Measurements from ENCODE around the gene ELFN1.
"Not testable (repeated sequence)": the region's sequence is repeated elsewhere in the genome, so short reads cannot be mapped to it uniquely, and the experiment has no call there.

ELFN1 gene

DNA sequence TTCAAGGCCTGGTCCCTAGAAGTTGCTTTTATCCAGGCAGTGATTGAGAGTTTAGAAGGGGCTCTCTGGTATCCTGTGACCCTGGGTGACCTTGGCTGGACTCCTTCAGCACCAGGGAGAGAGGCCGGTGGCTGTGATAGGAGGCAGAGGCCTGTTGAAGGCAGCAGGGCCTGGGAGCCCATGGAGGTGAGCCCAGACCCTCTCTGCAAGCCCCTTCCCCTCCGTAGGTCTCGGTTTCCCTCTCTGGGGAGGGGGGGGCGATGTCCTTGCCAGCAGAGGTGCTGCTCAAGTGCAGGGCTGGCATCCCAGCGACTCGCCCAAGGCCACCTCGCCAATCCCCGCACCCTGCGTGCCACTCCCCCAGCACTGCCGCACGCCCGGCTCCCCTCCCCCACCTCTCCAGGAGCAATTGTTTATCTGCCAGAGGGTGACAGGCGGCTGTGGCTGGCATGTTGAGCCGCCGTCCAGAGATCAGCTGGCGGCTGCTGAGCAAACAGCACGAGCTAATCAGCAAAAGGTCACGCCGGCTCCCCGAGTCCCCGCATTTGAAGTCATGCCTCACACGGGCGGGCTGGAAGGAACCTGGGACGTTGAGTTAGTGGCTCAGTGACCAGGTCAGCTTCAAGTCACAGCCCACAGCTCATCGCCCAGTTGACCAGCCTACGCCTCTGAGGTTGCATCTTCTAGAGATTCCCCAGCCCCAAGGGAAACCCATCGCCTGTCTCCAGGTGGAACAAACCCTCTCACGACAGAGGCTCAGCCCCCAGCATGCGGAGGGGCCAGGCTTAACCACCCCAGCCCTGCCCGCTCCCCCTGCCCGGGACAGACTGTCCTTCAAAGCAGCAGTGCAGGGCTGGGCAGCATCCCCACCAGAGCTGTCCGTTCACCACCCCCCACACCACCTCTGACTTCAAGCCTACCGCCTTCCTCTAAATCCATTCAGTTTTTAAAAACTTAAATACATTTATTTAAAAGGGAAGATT is 43.7 kb downstream of the ELFN1 start:
- no peak for DNase-seq

DNA sequence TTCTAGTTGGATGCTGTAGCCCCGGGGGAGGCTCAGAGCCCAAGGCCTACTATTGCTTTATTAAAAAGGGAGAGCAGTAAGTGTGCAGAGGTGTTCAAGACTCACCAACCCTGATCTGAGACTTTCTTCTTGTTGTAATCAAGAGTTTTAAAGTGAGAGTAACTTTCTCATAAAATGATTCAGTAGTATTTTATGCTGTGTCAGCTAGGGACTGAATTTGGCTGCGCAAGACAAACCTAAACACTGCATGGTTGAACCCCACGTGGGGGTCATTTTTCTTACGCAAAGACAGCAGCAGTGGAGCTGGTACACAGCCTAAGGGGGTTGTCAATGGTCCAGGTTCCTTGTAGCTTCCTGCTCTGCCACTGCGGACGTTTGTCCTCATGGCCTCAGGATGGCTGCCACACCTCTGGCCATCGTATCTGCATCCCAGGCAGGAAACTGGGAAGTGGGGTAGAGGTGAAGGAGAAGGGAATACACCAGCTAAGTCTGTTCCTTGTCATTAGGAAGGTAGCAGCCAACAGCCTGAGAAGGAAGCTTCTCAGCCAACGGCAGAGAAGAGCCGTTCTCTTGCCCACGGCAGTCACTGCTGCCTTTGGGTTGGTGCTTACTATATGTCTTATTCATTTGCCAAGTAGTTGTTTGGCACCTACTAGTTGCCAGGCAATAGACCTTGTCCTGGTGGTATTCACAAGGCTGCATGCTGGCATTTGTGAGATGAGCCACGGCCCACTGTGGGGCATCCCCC is 44.7 kb downstream of the ELFN1 start:
- no peak for DNase-seq

DNA sequence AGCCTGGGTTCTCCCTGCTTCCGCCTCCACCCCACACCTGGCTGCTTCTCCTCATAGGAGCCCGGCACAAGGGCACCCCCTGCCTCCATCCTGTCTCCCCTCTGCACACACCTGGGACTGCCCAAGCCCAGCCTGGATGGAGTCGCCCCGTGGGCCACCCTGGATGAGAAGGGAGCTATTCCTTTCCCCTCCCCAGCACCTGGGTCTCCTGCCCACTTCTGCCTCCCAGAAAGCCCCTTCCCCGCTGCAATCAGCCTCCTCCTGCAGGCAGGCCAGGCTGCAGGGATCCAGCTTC is 45.2 kb downstream of the ELFN1 start:
- DNase-seq, result no peak

DNA sequence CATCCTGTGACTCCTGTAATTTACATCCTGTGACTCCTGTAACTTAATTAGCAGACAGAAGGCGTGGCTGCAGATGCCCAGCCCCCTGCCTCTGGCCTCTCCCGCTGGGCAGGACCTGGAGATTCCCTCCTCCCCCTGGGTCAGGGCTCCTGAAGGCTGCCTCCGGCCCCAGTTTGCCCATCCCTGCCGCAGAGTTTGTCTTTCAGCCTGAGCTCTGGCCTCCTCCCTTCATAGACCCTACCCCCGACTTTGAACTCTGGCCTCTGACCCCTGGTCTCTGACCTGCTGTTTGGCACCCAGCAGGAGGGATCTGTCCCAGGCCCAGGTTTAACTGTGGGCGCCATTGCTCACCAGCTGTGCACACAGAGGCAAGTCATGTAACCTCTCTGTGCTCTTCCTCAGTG is 45.6 kb downstream of the ELFN1 start:
- DNase-seq, result no peak

DNA sequence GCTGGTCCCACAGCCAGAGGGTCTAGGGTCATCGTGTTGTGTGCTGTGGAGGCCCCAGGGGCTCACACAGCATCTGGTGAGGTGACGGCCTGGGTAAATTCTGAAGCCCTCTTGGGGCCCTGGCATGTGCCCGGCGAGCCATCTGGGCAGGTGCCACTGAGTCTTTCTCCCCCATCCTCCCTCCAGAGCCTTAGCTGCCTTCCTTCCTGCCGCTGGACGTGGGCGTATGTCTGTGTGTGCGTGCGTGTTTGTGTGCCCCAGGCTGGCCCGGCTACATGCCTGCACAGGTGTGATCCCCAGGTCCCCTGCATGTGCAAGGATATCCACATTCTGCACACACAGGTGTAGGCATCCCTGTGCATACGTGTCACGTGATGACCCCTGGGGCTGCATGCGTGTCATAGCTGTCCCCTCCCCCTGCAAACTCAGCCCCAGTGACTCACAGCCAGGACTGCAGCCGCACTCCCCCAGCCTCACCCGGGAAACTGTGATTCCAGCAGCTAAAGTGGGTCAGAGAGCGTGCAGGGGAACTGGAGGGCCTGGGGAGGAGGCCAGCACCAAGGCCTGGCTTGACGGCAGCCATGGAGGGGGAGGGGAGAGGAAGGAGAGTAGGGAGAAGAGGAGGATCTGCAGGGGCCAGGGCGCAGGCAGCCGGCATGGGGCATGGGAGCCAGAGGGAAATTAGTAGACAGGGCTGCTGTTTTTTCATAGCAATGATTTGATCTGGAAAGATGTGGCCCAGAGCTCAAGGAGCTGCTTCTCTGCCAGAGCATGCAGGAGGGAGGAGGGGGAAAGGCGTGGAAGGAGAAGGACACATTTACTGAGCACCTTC is 46.4 kb downstream of the ELFN1 start:
- DNase-seq, result no peak

DNA sequence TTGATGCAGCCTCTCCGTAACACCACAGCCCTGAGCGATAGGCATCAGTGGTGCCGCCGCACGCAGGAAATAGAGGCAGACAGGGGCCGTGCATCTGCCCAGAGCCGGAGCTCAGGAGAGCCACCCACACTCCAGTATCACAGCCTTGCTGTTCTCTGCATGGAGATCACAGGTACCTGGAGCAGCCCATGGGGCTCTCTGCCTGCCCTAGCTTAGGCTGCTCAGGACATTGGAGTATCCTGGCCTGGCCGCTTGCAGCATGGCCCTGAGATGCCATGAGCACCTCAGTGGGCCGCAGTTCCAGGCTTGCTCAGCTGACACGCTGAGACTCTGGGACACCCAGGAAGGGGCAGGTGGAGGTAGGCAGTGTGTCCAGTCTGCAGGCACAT is 47.0 kb downstream of the ELFN1 start:
- no peak for DNase-seq

DNA sequence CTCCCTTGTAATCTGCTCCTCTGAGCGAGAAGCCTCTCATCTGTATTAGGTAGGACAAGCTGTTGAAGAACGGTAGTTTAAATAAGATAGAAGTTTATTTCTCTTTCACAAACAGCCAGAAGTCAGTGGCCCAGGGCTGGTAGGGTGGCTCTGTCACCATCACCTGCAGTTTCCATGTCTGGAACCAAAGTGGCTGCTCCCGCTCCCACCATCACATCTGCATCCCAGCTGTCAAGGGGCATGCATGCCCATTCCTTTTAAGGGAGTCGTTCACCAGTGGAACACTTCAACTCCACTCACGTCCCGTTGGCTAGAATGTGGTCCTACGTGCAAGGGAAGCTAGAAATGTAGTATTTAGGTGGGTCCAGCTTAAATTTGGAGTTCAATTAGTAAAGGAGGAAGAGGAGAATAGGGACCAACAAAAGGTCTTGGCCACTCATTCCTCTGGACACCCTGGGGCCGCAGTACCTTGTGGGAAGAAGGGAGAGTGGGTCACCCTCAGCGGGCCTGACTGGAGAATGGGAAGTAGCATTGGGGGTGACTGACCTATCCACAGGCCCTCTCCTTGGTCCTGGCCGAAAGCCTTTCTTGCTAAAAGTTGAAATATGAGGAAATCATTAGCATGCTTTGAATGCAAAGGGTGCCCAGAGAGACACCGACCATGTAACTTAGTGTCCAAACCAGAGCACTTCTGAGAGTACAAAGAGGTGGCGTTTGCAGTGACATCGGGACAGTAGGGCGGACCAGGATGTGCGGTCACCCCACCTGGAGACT is 48.0 kb downstream of the ELFN1 start:
- DNase-seq, result no peak

DNA sequence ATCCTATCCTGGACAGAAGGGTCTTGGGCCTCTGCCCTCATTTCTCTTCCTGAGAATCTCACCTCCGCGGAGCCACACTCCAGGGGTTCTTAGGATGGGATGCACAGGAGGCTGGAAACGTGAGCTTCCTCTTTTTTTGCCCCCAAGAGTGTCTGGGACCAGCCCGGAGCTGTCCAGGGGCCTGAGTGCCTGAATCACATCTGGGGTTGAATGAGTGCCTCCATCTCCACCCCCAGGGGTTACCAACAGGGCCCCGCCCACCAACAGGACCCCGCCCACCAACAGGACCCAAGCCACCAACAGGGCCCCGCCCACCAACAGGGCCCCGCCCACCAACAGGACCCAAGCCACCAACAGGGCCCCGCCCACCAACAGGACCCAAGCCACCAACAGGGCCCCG is 48.8 kb downstream of the ELFN1 start:
- DNase-seq, result not testable (repeated sequence)

DNA sequence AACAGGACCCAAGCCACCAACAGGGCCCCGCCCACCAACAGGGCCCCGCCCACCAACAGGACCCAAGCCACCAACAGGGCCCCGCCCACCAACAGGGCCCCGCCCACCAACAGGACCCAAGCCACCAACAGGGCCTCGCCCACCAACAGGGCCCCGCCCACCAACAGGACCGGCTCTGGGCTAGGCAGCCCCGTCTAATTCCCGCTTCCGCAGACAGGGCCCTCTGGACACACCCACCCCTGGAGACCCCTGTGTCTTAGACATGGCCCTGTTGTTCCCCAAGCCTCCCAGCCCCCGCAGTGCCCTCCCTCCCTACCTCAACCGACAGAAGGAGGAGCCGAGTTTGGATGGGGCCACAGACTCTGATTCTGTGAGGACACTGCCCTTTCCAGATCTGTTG is 49.2 kb downstream of the ELFN1 start:
- not testable (repeated sequence) for DNase-seq

DNA sequence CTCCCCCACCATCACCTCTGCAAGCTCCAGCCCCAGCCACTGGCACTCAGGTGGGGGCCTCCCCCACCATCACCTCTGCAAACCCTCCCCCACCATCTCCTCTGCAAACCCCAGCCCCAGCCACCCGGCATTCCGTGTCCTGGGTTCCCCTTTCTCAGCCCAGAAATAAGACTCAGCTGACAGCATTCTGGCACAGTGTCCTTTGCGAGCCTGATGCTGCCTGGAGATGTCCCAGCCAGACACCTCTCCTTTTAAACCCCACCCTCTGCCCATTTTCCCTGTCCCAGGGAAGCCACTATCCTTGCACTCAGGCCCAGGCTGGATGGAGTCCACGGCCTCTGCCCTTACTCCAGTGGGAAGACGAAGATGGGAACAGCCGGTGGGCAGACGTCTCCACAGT is 49.8 kb downstream of the ELFN1 start:
- no peak for DNase-seq

DNA sequence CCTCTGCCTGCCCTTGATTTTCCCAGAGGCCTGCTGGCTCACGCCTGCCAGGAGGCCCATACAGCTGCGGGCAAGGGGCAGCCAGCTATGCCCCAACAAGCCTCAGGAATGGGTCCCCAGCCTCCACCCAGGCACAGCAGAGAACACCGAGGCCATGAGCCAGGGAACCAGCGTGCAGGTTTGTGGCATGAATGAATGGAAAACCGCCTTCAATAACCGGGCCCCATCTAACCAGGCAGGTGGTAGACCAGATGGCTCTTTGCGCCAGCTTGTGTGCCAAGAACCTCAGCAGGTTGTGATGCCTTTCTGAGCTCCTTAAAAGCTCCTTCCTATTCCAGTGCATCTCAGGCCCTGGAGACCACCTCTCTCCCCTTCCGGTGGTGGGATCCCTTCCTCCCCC is 50.2 kb downstream of the ELFN1 start:
- DNase-seq, result no peak

DNA sequence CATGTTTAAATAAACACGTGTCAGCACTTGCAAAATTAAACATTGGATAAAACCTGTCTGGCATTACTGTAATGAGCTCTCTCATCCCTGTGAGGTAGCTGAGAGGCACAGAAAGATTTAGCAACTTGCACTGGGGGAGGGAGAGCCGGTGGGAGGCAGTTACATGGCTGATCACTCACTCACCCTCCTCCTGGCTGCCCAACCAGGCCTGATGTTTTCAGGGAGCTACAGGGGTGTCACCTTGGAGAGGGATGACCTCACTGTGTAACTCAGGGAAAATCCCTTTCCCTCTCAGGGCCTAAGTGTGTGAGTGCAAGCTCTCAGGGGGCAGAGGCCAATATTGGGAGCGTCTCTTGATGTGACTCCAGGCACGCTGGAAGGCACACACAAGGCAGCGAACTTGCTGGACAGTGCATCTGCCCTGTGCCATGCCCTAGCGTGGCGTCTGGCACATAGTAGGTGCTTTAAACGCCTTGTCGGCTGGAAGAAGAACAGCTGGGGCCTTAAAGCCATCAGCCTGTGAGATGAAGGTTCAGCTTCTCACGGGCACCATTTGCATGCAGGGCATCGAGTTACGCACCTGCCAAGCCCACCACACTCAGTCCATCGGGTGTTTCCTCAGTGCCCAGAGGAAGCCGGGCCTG is 51.1 kb downstream of the ELFN1 start:
- DNase-seq, result no peak

DNA sequence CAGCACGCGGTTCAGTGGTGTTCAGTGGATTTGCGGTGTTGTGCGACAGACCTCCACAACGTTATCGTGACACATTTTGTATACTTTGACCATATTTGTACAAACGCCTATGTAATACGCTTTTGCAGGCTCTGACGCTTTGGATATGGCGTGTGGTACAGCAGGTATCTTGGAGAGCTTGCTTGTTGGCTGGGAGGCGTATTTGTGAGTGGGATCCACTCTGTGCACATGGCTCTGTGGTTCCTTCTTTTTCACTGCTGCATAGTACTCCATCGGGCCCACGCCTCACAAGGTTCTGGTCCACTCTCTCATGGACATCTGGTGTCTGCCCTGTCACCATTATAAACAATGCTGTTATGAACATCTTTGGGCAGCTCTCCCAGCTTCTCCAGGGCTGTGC is 53.2 kb downstream of the ELFN1 start:
- no peak for DNase-seq

DNA sequence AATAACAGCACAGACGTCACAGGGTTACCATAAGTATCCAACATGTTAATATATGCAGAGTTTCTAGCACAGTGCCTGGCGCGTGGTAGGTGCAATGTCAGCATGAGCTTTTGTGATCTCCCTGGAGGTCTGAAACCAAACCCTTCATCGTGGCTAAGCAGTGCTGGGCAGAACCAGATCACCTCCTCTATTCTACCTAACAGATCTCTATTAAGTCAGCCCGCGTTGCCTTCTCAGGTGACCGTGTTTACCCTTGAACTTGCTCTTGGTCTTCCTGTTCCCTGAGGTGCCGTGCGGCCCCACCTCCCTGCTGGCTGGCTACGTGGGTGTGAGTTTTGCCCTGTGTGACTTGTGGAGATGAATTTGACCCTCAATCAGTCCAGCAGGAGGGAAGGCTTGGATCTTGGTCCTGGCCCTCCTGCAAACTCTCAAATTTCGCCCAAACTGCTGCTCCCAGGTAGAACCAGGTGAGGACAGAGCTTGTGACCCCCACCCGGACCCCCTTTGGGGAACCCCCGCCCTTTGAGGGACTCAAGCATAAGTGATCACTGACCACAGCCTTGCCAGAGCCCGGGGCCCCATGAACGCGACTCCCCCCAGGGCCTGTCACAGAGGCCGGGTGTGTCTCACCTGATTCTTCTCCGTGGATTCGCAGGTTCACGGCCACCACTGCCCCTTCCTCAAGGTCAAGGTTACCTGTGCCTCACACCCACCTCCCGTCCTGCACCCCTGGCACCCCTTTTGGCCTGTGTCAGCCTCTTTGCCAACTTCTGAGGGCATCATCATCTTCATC is 54.2 kb downstream of the ELFN1 start:
- DNase-seq, result no peak

DNA sequence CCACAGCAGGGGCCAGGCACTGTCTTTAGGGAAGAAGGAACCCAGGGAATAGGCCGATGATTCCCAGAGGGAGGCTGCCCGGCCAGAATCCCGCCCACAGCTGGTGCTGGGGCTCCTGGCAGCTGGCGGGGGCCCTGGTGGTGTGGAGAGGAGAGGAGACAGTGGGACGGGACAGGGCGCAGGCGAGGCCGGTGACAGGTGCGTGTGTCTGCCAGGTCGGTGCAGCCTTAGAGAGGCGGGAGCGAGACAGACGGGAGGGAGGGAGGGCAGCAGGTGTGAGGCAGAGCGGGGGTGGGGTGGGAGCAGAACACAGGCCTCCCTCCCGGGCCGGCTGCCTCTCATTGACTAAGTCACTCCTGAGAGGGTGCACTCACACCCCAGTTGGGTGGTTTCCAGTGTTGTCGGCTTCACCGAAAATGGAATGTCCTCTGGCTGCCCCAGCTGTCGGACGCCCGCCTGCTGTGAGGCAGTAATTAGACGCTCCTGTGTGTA is 55.2 kb downstream of the ELFN1 start:
- DNase-seq, result no peak

DNA sequence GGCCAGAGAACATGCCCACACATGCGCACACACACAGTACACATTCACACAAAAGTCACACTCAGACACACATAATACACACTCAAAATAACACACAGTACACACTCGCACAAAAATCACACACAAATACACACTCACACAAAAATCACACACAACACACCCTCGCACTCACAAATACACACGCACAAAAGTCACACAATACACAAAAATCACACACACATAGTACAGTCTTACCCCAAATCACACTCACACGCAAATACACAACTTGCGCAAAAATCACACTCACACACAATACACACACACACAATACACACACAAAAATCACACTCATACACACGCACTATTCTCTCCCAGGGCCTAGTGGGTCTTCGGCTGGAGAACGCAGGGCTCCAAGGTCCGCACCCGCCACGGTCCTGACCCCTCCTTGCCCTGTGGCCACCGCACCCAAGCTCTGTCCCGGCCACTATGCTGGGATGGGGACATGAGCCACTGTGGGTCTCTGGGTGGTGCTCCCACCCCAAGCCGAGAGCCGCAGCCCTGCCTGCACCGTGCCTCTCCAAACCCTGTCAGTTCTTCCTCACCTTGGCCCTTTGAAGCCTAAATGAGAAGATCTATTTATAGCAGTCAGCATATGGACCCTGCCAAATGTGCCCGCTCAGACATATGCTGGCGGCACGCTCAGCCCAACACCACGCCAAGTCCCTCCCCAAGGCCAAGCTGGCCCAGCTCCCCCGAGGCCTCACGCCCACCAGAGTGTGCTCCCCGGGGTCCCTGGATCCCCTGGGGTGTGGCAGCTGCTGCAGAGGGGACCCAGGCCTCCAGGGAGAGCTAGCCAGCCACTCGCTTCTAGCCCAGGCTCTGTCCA is 55.9 kb downstream of the ELFN1 start:
- DNase-seq, result no peak

DNA sequence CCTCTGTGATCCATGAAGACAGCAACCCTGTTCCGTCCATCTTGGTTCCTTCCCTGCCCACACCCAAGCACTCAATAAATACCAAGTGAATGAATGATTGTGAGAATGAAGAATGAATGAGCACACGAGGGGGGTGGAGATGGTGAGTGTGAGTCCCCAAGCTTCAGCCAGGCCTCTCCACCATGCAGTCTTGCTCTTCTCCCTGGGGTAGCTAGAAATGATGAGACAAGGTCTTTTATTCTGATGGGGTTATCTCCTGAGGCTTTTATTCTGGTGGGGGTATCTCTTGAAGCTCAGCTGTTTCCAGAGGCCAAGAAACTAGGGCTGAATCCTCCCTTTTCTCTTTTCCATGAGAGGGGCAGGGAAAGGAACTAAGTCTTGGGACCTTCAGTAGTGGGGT is 57.0 kb downstream of the ELFN1 start:
- DNase-seq, result no peak

DNA sequence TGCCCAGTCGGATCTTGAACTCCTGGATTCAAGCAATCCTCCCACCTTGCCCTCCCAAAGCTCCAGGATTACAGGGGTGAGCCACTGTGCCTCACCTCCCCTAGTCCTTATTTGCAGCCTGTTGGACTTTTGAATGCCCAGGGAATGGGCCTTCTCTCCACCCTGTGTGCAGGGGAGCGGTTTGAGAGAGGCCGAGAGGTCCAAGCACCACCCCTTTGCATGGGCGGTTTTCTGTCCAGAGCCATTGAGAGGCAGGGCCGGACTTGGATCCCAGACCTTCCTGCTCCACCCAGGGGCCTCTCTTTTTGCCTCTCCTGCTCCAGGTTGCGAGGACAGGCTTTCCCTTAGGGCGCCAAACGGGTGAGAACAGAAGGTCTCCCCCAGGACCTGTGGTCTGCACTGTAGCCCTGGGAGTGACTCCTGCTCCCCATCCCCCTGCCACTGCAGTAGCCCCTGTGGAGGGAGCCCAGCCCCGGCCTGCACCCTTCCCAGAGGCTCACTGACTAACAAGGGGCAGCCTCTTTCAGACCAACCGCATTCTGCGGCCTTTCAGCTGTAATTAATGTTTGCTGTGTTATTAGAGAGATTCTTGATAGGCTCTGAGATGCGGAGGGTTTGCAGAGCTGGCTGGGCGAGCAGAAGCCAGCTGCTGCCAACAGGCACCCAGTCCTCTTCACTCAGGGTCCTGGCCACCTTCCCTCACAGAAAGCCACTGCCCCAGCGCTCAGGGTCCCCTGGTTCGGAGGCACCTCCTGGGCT is 57.9 kb downstream of the ELFN1 start:
- no peak for DNase-seq

DNA sequence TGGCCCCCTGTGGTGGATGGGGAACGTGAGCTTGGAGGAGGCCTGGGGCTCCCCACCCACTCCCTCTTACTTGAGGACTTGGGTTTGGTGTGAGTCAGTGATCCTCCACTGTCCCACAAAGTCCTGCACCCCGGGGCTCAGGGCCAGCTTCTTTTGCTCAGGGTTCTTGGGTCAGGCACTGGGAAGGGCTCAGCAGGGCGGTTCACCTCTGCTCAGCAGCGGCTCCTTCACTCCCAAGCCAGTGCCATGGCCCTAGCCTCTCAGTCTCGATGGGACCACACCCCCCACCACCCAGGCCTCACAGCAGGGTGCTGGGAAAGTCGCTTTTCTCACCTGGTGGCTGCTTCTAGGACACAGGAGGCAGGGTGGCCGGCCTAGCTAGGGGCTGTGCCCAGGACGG is 59.1 kb downstream of the ELFN1 start:
- no peak for DNase-seq

Measured in activated naive CD4-positive, alpha-beta T cell (primary cell).